Osteoblast (primary cell): ENCODE data around the gene TYMP. TPM values are rescaled to one million over a fixed set of nuclear protein-coding genes. Genes with fewer than 3 reads are reported as not detected.
"Not testable (repeated sequence)": the region's sequence is repeated elsewhere in the genome, so short reads cannot be mapped to it uniquely, and the experiment has no call there.

ENCODE experiments used
- DNase-seq: peaks from one replicate; pipeline ENCODE4 v3.0.0; 2011; ENCODE audit warnings: low spot score, mixed read lengths; ENCODE audit not compliant: insufficient read length; ENCODE audit errors: missing footprints
- H2AFZ ChIP-seq: 2 replicates; pipeline ENCODE4 v1.6.0; 2011; ENCODE audit warnings: mild to moderate bottlenecking, low read length
- H3K27ac ChIP-seq: 2 replicates; pipeline ENCODE4 v1.5.1; 2011; ENCODE audit warnings: mild to moderate bottlenecking, low read depth, low read length, moderate library complexity
- H3K27me3 ChIP-seq: 2 replicates; pipeline ENCODE4 v1.6.0; 2012; ENCODE audit warnings: mild to moderate bottlenecking, control low read depth, inconsistent platforms, low read length, moderate library complexity; ENCODE audit not compliant: insufficient read depth
- H3K36me3 ChIP-seq: 2 replicates; pipeline ENCODE4 v1.5.1; 2011; ENCODE audit warnings: mild to moderate bottlenecking, low read length, control low read depth, moderate library complexity; ENCODE audit not compliant: insufficient read depth
- H3K4me1 ChIP-seq: 2 replicates; pipeline ENCODE4 v1.5.1; 2011; ENCODE audit warnings: mild to moderate bottlenecking, low read length, control low read depth, moderate library complexity; ENCODE audit not compliant: insufficient read depth
- H3K4me2 ChIP-seq: 2 replicates; pipeline ENCODE4 v1.6.0; 2011; ENCODE audit warnings: mild to moderate bottlenecking, low read length; ENCODE audit not compliant: insufficient read depth
- H3K4me3 ChIP-seq: fragments of 200-600 bp; sonication (generic); 3 replicates; pipeline ENCODE4 v1.5.1; 2012; ENCODE audit warnings: mild to moderate bottlenecking, low read length, inconsistent platforms; ENCODE audit not compliant: insufficient read depth
- H3K79me2 ChIP-seq: 2 replicates; pipeline ENCODE4 v1.6.0; 2012; ENCODE audit warnings: mild to moderate bottlenecking, low read length, control low read depth, inconsistent platforms; ENCODE audit not compliant: insufficient read depth
- H3K9me3 ChIP-seq: 2 replicates; pipeline ENCODE4 v1.5.1; 2011; ENCODE audit warnings: low read depth, low read length, control low read depth
- H4K20me1 ChIP-seq: 2 replicates; pipeline ENCODE4 v1.6.0; 2012; ENCODE audit warnings: mild to moderate bottlenecking, low read length, control low read depth; ENCODE audit not compliant: insufficient read depth
- CTCF ChIP-seq: IDR thresholded peaks from 2 replicates; pipeline ENCODE4 v1.5.1; 2011; ENCODE audit warnings: mild to moderate bottlenecking, low read depth, low read length, moderate library complexity; ENCODE audit errors: extremely low read depth
- total RNA-seq: library from RNA; depleted of rRNA; stranded (reverse); fragments of >200 nt; gene quantifications from 2 replicates; pipeline ENCODE4 v1.2.3, GENCODE V29; 2012

TYMP gene
- total RNA-seq, 1 donor, result 30.0 TPM

DNA sequence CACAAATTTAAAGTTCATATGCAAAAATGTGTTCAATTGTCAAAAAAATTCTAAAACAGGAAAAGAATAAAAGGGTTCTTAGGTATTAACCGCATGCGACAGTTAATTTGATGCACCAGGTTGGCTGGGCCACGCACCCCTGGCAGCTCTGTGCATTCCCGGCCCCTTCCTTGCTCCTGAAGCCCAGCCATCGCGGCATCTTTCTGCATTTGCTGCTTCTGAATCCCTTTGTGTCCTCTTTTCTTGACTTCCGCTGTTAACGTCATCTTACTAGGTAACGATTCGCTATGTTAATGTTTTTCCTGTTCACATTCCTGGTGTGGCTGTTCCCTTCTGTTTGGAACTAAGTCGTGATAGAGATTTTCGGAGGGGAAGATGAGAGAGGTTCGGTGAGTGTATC lies 8.0 kb upstream of the TYMP start:
- H2AFZ ChIP-seq, result no peak overlapping the region
- H3K36me3 ChIP-seq, result no peaks in the 10 kb centered on the region
- H3K4me1 ChIP-seq, result peaks cover 27% of the 10 kb centered on the region
- H4K20me1 ChIP-seq, result no peaks in the 10 kb centered on the region
- H3K79me2 ChIP-seq, result no peaks in the 10 kb centered on the region
- no peak overlapping the region for H3K27ac ChIP-seq
- TF ChIP-seq CTCF, result no peak
- H3K27me3 ChIP-seq, result no peaks in the 10 kb centered on the region
- no peaks in the 10 kb centered on the region for H3K9me3 ChIP-seq
- peak; percentile 42 for DNase-seq
- no peak overlapping the region for H3K4me3 ChIP-seq
- no peak overlapping the region for H3K4me2 ChIP-seq

DNA sequence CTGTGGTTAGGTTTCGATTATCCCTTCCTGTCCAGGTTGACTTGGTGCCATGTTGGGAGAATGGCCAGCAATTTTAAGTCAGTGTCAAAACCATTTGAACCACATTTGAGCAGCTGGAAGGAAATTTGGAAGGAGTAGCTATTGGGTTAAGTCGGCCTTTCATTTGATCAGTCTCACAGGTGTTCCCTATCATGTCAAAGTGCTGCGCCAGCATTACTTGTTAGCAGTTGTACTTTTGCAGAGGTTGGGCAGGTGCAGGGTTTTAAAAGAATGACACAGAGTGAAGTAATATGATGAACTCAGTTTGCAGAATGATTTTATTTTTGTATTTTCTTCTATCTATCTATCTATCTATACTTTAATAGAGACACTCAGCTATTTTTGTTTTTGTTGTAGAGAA lies 6.4 kb upstream of the TYMP start:
- no peak overlapping the region for H3K27ac ChIP-seq
- peak; percentile 13 for DNase-seq
- no peak overlapping the region for H3K4me2 ChIP-seq
- no peak overlapping the region for H2AFZ ChIP-seq
- H3K79me2 ChIP-seq, result no peaks in the 10 kb centered on the region
- no peaks in the 10 kb centered on the region for H3K9me3 ChIP-seq
- no peaks in the 10 kb centered on the region for H4K20me1 ChIP-seq
- H3K4me1 ChIP-seq, result peaks cover 28% of the 10 kb centered on the region
- no peaks in the 10 kb centered on the region for H3K27me3 ChIP-seq
- TF ChIP-seq CTCF, result no peak
- no peaks in the 10 kb centered on the region for H3K36me3 ChIP-seq
- no peak overlapping the region for H3K4me3 ChIP-seq

GRCh38 chr22:50535113-50535512 lies 5.3 kb upstream of the TYMP start:
- Histone ChIP-seq H3K4me2 (no peak overlapping the region), H3K27me3 (no peaks in the 10 kb centered on the region), H3K27ac (no peak overlapping the region), H3K4me3 (no peak overlapping the region), H3K4me1 (peaks cover 34% of the 10 kb centered on the region), H3K79me2 (no peaks in the 10 kb centered on the region), H3K9me3 (no peaks in the 10 kb centered on the region), H3K36me3 (no peaks in the 10 kb centered on the region), H2AFZ (no peak overlapping the region), H4K20me1 (no peaks in the 10 kb centered on the region)
- no peak for DNase-seq
- no peak for TF ChIP-seq CTCF

DNA sequence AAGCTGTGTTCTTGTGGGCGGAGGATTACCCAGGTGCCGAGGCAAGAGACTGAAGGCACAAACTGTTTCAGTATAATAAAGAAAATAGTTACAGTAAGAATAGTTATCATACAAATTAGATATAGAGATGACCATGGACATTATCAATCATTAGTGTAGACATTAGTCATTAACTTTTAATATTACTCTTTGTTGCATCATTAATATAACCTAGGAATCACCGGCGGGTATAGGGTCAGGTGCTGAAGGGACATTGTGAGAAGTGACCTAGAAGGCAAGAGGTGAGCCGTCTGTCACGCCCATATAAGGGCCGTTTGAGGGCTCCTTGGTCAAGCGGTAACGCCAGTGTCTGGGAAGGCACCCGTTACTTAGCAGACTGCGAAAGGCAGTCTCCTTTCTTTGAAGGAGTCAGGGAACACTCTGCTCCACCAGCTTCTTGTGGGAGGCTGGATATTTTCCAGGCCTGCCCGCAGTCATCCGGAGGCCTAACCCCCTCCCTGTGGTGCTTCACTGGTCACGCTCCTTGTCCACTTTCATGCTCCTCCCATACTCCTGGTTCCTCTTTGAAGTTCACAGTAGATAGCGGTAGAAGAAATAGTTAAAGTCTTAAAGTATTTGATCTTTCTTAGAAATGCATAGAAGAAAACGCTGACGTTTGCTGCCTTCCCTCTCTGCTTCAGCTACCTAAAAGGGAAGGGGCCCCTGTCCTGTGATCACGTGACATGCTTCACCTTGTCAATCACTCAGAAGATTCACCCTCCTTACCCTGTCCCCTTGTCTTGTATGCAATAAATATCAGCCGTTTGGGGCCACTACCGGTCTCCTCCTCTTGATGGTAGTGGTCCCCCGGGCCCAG lies 4.3 kb upstream of the TYMP start:
- peaks cover 26% of the 10 kb centered on the region for H3K4me1 ChIP-seq
- not testable (repeated sequence) for H3K9me3 ChIP-seq, H3K36me3 ChIP-seq, H3K79me2 ChIP-seq, H4K20me1 ChIP-seq, H3K27me3 ChIP-seq, H3K4me3 ChIP-seq, H3K27ac ChIP-seq
- H3K4me2 ChIP-seq, result peak overlapping the region; percentile 18
- peak; percentile 5 for DNase-seq
- H2AFZ ChIP-seq, result peak overlapping the region; percentile 22
